Sciatic nerve (tissue), 2 donors: Measurements from ENCODE around the gene NDUFS5. TPM values are rescaled to one million over a fixed set of nuclear protein-coding genes. Genes with fewer than 3 reads are reported as not detected.
A peak's percentile ranks its signal among the peaks of the same experiment; 100 is the strongest.
"Not testable (repeated sequence)": the region's sequence is repeated elsewhere in the genome, so short reads cannot be mapped to it uniquely, and the experiment has no call there.

Experiments used
- ATAC-seq: fragments of 200-7000 bp; cut with Tn5 transposase; one replicate; pipeline ENCODE4 v1.9.1; 2020; ENCODE audit warnings: mild to moderate bottlenecking, moderate library complexity
- DNase-seq: peaks from one replicate; pipeline ENCODE4 v3.0.0-alpha.2; 2020; ENCODE audit warnings: low spot score
- intact Hi-C: fragments of 100-400 bp; cut with DNase I; formaldehyde crosslinking; loops from one replicate; pipeline ENCODE4 v1.14.2; 2022
- total RNA-seq: library from RNA; stranded (reverse); fragmentation: NEBNext Ultra II Directional; extraction: Animal tissue kit (Norgen Biotek cat#: 25700); gene quantifications from one replicate; pipeline ENCODE4 v1.2.1, GENCODE V29; 2021
- donor health status: DM: no; HTN: no; CAD: no.
- donor health status: DM: no; HTN: no; CAD: no.

Gene NDUFS5
- total RNA-seq, 1 donor from 2014 or later, result 149 TPM

DNA sequence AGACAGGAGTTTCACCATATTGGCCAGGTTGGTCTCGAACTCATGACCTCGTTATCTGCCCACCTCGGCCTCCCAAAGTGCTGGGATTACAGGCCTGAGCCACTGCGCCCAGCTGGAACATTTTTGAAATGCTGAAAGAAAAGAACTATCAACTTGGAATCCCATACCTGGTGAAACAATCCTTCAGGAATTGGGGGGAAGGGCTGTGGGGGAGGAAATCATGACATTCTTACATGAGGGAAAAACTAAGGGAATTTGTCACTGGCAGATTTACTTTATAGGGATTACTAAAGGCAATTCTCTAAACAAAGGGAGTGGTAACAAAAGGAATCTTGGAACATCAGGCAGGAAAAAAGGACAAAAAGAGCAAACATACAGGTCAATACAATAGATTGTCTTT lies 25.8 kb downstream of the NDUFS5 start:
- DNase-seq (no peak), ATAC-seq (no peak)
- intact Hi-C loops, result no loop called here

DNA sequence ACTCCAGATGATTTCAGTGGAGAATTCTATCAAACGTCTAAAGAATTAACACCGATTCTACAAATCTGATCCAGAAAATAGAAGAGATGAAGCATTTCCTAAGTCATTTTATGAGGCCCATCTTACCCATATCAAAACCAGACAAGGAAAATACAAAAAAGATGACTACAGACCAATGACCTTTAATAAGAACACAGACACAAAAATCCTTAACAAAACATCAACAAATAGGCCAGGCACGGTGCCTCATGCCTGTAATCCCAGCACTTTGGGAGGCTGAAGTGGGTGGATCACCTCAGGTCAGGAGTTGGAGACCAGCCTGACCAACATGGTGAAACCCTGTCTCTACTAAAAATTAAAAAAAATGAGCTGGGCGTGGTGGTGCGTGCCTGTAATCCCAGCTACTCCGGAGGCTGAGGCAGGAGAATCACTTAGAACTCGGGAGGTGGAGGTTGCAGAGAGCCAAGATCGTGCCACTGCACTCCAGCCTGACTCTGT lies 29.1 kb downstream of the NDUFS5 start:
- peak; percentile 59 for ATAC-seq
- DNase-seq, intact Hi-C loops: not testable (repeated sequence)

DNA sequence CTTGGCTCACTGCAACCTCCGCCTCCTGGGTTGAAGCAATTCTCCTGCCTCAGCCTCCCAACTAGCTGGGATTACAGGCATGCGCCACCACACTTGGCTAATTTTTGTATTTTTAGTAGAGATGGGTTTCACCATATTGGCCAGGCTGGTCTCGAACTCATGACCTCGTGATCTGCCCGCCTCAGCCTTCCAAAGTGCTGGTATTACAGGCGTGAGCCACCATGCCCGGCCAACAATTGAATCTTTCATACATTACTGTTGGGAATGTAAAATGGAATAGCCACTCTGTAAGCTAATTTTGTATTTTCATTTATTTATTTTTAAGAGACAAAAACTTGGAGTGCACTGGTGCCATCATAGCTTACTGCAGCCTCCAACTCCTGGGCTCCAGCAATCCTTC lies 35.4 kb downstream of the NDUFS5 start:
- peak; percentile 33 for DNase-seq
- ATAC-seq, intact Hi-C loops: not testable (repeated sequence)

DNA sequence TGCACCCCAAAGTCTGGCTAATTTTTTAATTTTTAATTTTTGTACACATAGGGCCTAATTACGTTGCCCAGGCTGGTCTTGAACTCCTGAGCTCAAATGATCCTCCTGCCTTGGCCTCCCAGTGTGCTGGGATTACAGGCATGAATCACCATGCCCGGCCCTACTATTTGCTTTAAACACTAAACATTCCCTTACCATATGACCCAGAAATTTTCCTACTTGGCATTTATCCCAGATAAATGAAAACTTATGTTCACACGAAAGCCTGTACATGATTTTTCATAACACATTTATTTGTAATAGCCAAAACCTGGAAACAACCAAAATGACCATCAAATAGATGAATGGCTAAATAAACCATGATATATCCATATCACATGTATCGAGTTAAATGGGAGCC lies 35.8 kb downstream of the NDUFS5 start:
- no peak for DNase-seq
- intact Hi-C loops, result no loop called here
- ATAC-seq, result no peak

DNA sequence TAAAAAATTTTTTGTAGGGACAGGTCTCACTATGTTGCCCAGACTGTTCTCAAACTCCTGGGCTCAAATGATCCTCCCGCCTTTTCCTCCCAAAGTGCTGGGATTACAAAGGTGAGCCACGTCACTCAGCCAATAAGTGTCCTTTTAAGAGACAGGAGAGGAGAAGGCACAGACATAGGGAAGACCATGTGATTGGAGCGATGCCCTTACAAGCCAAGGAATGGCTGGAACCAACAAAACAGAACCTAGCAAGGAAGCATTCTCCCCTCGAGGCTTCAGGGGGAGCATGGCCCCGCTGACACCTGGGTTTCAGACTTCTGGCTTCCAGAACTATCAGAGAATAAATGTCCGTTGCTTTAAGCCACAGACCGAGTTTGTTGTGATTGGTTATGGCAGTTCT lies 37.0 kb downstream of the NDUFS5 start:
- ATAC-seq (no peak), DNase-seq (no peak)
- intact Hi-C loops, result no loop called here

- no peak for ATAC-seq
- intact Hi-C loops, result no loop called here
- peak; percentile 18 for DNase-seq
Measured at GRCh38 chr1:39063775-39064174, 37.6 kb downstream of the NDUFS5 start.

GRCh38 chr1:39065542-39065941 lies 39.4 kb downstream of the NDUFS5 start:
- intact Hi-C loops, result no loop called here
- DNase-seq (no peak), ATAC-seq (no peak)

DNA sequence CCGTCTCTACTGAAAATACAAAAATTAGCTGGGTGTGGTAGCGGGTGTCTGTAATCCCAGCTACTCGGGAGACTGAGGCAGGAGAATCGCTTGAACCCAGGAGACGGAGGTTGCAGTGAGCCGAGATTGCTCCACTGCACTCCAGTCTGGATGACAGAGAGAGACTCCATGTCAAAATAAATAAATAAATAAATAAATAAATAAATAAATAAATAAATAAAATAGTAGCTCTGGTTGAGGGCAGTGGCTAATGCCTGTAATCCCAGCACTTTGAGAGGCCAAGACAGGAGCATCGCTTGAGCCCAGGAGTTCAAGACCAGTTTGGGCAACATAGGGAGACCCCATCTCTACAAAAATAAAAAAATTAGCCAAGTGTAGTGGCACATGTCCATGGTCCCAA lies 42.1 kb downstream of the NDUFS5 start:
- DNase-seq, ATAC-seq, intact Hi-C loops: not testable (repeated sequence)

DNA sequence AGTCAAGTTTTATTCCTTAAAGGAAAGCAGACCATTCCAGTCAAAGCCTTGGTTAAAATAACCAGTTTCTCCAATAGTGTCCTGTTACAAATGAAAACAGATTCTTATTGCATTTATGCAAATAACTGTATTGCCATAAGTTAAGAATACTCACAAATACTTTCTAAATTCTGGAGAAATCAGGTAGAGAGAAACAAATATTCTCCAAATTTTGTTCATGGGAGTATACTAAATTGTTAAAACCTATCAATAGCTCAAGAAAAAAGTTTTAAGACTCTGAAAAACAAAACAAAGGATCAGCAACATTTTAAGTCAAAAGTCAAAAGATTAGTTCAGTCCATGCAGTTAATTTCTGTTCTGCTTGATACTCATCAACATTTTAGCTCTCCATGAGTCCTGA lies 45.4 kb downstream of the NDUFS5 start:
- DNase-seq, intact Hi-C loops, ATAC-seq: not testable (repeated sequence)

DNA sequence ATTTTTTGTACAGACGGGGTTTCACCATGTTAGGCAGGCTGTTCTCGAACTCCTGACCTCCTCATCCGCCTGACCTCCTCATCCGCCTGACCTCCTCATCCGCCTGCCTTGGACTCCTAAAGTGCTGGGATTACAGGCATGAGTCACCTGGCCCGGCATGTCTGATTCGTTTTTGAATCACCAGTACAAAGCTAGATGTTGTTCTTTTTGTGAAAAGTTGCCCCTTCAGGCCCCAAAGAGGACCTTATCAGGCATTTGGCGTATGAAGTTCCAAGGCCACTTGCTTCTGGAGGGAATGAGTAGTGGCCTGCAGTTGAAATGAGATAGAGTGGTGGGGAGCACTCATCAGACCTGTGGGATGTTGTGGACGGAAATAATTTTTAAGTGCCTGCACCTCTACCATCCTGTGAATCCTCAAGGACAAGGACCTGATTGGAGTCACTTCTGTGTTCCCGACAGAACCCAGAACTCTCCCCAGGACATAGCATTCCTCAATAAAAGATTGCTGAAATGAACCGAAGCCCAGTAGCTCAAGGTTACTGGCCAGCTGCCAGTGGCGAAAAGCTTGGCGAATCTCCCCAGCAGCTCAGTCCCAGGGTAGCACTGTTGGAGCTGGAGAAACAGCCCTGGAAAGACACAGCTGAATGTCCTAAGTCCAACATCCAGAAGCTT lies 50.1 kb downstream of the NDUFS5 start:
- intact Hi-C loops, result no loop called here
- peak; percentile 92 for ATAC-seq

DNA sequence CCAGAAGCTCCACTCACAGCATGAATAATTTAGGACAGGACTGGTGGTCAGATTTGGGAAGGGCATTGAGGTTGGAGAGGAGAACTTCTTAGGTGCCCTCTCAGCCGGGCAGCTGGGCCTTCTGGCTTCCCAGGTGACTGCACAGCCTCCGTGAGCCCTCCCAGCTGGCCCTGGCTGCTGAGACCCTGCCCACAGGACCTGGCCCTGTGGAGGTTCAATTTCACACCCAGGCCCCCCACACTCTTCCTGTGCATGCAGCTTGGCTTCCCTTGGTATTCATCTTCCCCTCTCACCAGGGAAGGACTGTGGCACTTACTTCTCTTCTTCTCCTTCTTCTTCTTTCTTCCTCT lies 50.6 kb downstream of the NDUFS5 start:
- DNase-seq (no peak), ATAC-seq (no peak)
- intact Hi-C loops, result no loop called here

More for the DNA sequence above, 50.1 kb downstream of the NDUFS5 start:
- DNase-seq, result peak; percentile 87

DNA sequence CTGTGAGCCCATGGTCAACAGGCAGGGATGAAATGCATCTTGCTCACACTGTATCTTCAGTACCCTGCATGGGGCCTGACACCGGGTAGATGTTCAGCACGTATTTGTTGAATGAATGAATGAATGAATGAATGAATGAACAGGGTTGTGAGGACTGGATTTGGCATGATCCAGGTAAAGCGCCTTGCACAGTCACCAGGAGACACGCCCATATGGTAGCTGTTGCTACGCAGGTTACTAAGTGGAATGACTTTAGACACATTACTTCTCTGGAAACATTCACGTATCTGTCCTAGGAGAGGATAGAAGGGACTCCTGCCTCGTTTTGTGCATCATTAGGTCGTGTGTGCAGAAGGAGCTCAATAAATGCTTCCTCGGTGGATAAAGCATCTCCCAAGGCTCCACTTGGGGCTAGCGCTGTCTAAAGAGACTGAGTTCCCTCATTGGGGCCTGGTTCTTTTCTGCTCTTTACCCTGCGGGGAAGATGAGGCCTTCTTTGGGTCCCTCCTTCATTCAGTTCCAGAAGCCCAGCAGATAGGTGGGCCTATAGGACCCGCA lies 54.2 kb downstream of the NDUFS5 start:
- no peak for DNase-seq
- ATAC-seq, result no peak
- intact Hi-C loops, result no loop called here

GRCh38 chr1:39080831-39081270 lies 54.7 kb downstream of the NDUFS5 start:
- ATAC-seq (peak; percentile 29), DNase-seq (no peak)
- intact Hi-C loops, result no loop called here

DNA sequence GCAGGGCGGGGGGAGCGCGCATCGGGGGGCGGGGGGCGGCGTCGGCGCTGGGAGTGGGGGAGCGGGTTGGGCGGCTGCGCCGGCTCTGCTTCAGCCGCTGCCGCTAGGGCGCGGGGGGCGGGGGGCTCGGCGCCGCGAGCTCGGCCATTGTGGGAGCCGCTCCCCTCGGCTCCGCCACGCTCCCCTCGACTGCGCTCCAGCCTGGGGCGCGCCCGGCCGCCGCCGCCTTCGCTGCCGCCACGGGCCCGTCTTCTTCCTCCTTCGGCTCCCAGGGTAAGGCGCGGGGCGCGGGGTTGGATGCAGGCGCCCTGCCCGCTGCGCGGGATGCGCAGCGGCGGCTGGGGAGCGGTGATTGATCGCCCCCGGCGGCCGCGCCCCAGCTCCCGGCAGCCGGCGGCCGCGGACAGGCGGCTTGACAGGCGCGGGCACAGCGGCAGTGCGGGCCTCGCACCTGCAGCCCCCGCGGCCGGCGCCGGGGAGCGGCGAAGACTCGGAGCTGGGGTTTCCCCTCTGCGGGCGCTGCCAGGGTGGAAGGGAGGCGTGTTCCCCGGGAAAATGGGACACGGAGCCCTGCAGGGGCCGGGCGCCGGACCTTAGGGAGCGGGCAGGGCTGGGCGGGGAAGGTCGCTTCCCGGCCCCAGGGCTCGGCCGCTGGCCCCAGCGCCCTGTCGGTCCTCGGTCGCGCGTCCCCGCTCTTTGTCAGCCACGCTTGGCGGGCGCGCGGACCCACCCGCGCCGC lies 55.3 kb downstream of the NDUFS5 start:
- intact Hi-C loops, result no loop called here
- no peak for DNase-seq
- ATAC-seq, result no peak

DNA sequence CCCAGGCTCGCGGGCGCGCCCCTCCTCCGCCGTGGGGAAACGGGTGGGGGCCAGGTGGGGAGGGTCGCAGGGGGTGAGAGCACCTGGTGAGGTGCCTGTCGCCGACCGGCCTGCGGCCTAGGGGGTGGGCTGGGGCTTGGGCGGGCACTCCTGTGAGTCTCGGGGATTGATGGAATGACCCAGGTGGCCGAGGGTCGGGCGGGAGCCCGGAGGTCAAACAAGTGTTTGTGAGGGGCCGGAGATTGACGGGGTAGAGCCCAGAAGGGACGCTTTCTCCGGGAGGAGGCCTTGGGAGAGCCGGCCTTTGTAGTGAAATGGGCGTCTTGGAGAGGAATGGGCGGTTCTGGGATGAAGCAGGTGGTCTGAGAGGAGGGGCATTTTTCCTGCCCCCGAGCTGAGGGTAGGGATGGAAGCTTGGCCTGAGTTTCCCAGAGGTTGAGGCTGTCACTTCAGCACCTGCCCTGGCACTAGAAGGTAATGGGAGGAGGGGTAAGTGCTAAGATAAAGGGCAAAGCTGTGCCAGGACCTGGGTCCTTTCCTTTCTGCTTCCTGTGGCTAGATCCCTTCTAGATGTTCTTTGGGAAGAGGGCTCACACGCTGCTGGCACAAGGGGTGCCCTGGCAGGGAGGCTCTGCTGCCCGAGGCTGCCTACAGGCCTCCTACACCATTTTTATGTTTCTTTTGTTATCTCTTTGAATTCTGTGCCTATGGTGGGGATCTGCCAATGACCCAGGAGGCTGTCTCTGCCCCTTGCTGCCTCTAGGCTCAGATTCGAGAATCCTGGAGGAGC lies 56.1 kb downstream of the NDUFS5 start:
- intact Hi-C loops, result no loop called here
- ATAC-seq (no peak), DNase-seq (no peak)

- intact Hi-C loops, result no loop called here
- ATAC-seq (no peak), DNase-seq (no peak)
Measured at GRCh38 chr1:39082811-39083576, 56.8 kb downstream of the NDUFS5 start.

DNA sequence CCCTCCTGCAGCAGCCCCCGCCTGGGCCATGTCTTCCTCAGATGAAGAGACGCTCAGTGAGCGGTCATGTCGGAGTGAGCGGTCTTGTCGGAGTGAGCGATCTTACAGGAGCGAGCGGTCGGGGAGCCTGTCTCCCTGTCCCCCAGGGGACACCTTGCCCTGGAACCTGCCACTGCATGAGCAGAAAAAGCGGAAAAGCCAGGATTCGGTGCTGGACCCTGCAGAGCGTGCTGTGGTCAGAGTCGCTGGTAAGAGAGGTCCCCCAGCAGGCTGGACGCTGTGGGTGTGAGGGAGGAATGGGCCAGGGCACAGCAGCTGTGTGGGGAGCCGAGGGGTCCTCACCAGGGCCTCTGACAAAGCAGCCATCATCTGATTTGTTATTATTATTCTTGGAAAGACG lies 58.0 kb downstream of the NDUFS5 start:
- DNase-seq (no peak), ATAC-seq (no peak)
- intact Hi-C loops, result no loop called here
